ENCODE measurements around the gene PARD3B. TPM values are rescaled to one million over a fixed set of nuclear protein-coding genes. Genes with fewer than 3 reads are reported as not detected.

Gene PARD3B
- total RNA-seq, 1 experiment from 2014 or later: 7.6 TPM

DNA sequence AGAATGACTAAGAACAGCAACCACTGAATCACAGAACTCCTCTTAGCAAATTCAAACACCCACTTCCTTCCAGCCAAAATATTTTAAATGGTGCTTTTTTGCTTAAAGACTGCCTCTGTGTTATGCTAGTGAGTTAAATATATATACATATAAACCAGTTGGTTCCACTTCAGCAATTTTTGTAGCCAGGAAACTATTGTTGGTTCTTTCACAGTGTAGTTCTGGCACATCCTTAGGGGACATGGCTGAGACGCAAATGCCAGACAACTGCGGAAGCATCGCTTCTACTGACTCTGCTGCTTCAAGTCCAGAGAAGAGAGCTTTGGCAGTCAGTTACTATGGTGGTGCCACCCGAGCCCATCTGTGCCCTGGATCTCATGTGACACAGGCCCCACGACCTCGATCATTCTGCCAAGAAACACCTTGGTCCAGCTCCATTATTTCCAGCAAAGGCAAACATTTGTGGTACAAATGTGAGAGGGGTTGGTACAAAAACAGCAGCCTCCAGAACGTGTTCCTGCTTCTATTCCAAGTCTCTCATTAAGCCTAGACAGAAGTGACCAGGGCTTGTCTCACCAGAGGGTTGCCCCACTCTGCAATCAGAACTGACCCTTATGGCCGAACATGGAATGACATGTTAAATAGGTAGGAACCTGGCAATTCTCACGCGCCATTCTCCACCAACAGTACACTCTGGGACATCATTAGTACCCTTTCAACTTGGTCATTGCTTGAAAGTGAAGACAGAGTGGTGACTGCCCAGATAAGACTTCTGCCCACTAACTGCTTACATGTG lies 1019.3 kb downstream of the PARD3B start:
- Histone ChIP-seq H3K4me1 (ENCODE audit: insufficient read depth, low read length, poor library complexity, severe bottlenecking) (no peaks in the 10 kb centered on the region), H3K27ac (ENCODE audit: low read depth, low read length, poor library complexity, severe bottlenecking) (no peak overlapping the region), H3K27me3 (replicated peaks; ENCODE audit: insufficient read depth, low read depth, low read length, poor library complexity) (no peaks in the 10 kb centered on the region), H3K4me3 (ENCODE audit: low read depth, low read length, poor library complexity, severe bottlenecking) (no peak overlapping the region), H3K36me3 (ENCODE audit: insufficient read depth, low read length, poor library complexity, severe bottlenecking) (no peaks in the 10 kb centered on the region), H3K9me3 (ENCODE audit: low read depth, low read length, poor library complexity, severe bottlenecking) (no peaks in the 10 kb centered on the region)
- intact Hi-C loops (cut with micrococcal nuclease; ENCODE audit: unreplicated experiment): no loop called here
- CTCF ChIA-PET: no interaction called here
- no peak for DNase-seq (ENCODE audit: low spot score)
- POLR2A ChIA-PET (ENCODE audit: low non-redundant PET): no interaction called here
- BruUV-seq (replicated peaks): no TSS peak
- TF ChIP-seq EZH2 (IDR thresholded peaks at IDR 0.05; ENCODE audit: borderline replicate concordance, low read depth, low read length, poor library complexity, severe bottlenecking): no peak
- TF ChIP-seq, protein P1, sequence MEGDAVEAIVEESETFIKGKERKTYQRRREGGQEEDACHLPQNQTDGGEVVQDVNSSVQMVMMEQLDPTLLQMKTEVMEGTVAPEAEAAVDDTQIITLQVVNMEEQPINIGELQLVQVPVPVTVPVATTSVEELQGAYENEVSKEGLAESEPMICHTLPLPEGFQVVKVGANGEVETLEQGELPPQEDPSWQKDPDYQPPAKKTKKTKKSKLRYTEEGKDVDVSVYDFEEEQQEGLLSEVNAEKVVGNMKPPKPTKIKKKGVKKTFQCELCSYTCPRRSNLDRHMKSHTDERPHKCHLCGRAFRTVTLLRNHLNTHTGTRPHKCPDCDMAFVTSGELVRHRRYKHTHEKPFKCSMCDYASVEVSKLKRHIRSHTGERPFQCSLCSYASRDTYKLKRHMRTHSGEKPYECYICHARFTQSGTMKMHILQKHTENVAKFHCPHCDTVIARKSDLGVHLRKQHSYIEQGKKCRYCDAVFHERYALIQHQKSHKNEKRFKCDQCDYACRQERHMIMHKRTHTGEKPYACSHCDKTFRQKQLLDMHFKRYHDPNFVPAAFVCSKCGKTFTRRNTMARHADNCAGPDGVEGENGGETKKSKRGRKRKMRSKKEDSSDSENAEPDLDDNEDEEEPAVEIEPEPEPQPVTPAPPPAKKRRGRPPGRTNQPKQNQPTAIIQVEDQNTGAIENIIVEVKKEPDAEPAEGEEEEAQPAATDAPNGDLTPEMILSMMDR (conservative IDR thresholded peaks at IDR 0.05; ENCODE audit: low read depth, low read length): no peak

DNA sequence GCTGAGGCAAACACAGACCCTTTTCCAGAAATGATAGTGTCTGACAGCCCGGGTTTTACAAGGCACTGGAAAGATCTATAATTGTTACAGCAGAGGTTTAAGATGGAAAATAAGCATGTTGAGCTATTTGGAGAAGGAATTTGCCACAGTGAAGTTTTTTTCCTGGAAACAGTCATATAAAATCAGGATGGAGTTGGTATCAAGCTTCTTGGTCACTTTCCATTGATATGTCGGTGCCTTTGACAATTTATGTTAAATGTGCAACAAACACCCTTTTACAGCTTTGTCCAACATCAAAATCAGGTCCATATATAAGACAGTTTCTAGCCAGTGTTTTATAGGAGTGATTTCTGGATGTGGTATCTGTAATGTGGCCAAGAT lies 1019.9 kb downstream of the PARD3B start:
- ChIA-PET CTCF (no interaction called here), POLR2A (ENCODE audit: low non-redundant PET) (no interaction called here)
- H3K4me3 ChIP-seq (ENCODE audit: low read depth, low read length, poor library complexity, severe bottlenecking): no peak overlapping the region
- no TSS peak for BruUV-seq (replicated peaks)
- no peaks in the 10 kb centered on the region for H3K9me3 ChIP-seq (ENCODE audit: low read depth, low read length, poor library complexity, severe bottlenecking)
- no peaks in the 10 kb centered on the region for H3K36me3 ChIP-seq (ENCODE audit: insufficient read depth, low read length, poor library complexity, severe bottlenecking)
- H3K27ac ChIP-seq (ENCODE audit: low read depth, low read length, poor library complexity, severe bottlenecking): no peak overlapping the region
- no peak for DNase-seq (ENCODE audit: low spot score)
- H3K27me3 ChIP-seq (replicated peaks; ENCODE audit: insufficient read depth, low read depth, low read length, poor library complexity): no peaks in the 10 kb centered on the region
- H3K4me1 ChIP-seq (ENCODE audit: insufficient read depth, low read length, poor library complexity, severe bottlenecking): no peaks in the 10 kb centered on the region
- TF ChIP-seq, protein P1 (conservative IDR thresholded peaks at IDR 0.05; ENCODE audit: low read depth, low read length): no peak
- no peak for TF ChIP-seq EZH2 (IDR thresholded peaks at IDR 0.05; ENCODE audit: borderline replicate concordance, low read depth, low read length, poor library complexity, severe bottlenecking)
- intact Hi-C loops (cut with micrococcal nuclease; ENCODE audit: unreplicated experiment): no loop called here

DNA sequence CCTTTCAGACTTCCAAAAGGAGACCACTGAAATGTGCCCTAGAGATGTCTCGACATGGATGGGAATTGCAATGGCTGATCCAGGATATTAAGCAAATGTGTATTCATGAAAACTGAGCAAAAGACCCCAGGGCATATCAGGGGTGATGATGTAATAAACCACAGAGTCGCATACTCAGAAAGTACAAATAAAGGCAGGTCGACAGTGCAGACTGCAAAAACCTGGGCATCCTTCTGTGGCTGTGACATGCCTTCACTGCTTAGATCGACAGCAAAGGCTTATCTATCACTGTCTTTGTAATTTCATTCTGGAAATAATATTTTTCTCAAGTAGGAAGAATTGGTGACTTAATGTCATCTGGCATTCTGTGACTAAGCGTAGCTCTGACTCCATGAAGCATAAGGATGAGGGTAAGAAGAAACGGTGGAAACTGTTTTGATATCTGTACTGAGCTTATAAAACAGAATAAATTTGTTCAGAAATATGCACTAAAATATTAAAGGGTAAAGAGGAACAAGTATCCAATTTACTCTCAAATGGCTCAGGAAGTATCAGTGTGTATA lies 1021.4 kb downstream of the PARD3B start:
- POLR2A ChIA-PET (ENCODE audit: low non-redundant PET): no interaction called here
- H3K27me3 ChIP-seq (replicated peaks; ENCODE audit: insufficient read depth, low read depth, low read length, poor library complexity): no peaks in the 10 kb centered on the region
- no peak overlapping the region for H3K4me3 ChIP-seq (ENCODE audit: low read depth, low read length, poor library complexity, severe bottlenecking)
- intact Hi-C loops (cut with micrococcal nuclease; ENCODE audit: unreplicated experiment): no loop called here
- no TSS peak for BruUV-seq (replicated peaks)
- TF ChIP-seq, protein P1 (conservative IDR thresholded peaks at IDR 0.05; ENCODE audit: low read depth, low read length): no peak
- TF ChIP-seq EZH2 (IDR thresholded peaks at IDR 0.05; ENCODE audit: borderline replicate concordance, low read depth, low read length, poor library complexity, severe bottlenecking): no peak
- no peaks in the 10 kb centered on the region for H3K4me1 ChIP-seq (ENCODE audit: insufficient read depth, low read length, poor library complexity, severe bottlenecking)
- no peak for DNase-seq (ENCODE audit: low spot score)
- no peak overlapping the region for H3K27ac ChIP-seq (ENCODE audit: low read depth, low read length, poor library complexity, severe bottlenecking)
- H3K9me3 ChIP-seq (ENCODE audit: low read depth, low read length, poor library complexity, severe bottlenecking): no peaks in the 10 kb centered on the region
- no peaks in the 10 kb centered on the region for H3K36me3 ChIP-seq (ENCODE audit: insufficient read depth, low read length, poor library complexity, severe bottlenecking)
- CTCF ChIA-PET: no interaction called here

Data from A673 (cell line).